ENCODE measurements around the gene PDPK1.
"Not testable (repeated sequence)": the region's sequence is repeated elsewhere in the genome, so short reads cannot be mapped to it uniquely, and the experiment has no call there.

PDPK1 gene

GRCh38 chr16:2523801-2524231, 14.0 kb upstream of the PDPK1 start:
- DNase-seq (ENCODE audit: low spot score) = no peak

GRCh38 chr16:2524339-2524938, 13.4 kb upstream of the PDPK1 start:
- DNase-seq (ENCODE audit: low spot score) = no peak

- DNase-seq (ENCODE audit: low spot score) = no peak
Measured at GRCh38 chr16:2526135-2526534, 11.7 kb upstream of the PDPK1 start.

GRCh38 chr16:2527071-2527783, 10.6 kb upstream of the PDPK1 start:
- no peak for DNase-seq (ENCODE audit: low spot score)

GRCh38 chr16:2527784-2528100, 10.1 kb upstream of the PDPK1 start:
- no peak for DNase-seq (ENCODE audit: low spot score)

GRCh38 chr16:2528161-2529060, 9.4 kb upstream of the PDPK1 start:
- DNase-seq (ENCODE audit: low spot score) = no peak

- no peak for DNase-seq (ENCODE audit: low spot score)
Measured at GRCh38 chr16:2529061-2529931, 8.5 kb upstream of the PDPK1 start.

- no peak for DNase-seq (ENCODE audit: low spot score)
Measured at GRCh38 chr16:2529961-2530628, 7.7 kb upstream of the PDPK1 start.

- no peak for DNase-seq (ENCODE audit: low spot score)
Measured at GRCh38 chr16:2530629-2531318, 7.0 kb upstream of the PDPK1 start.

GRCh38 chr16:2531371-2531695, 6.5 kb upstream of the PDPK1 start, which contains the start of gene CEMP1:
CEMP1 (minus strand) TSS chr16:2531408; CDS start chr16:2531073, 335 bp downstream.
- DNase-seq (ENCODE audit: low spot score) = no peak

- DNase-seq (ENCODE audit: low spot score) = peak; percentile 97
Measured at GRCh38 chr16:2531696-2532493, 5.9 kb upstream of the PDPK1 start.

- DNase-seq (ENCODE audit: low spot score) = peak; percentile 86
Measured at GRCh38 chr16:2532494-2533141, 5.2 kb upstream of the PDPK1 start.

GRCh38 chr16:2533142-2533755, 4.6 kb upstream of the PDPK1 start:
- not testable (repeated sequence) for DNase-seq (ENCODE audit: low spot score)

- DNase-seq (ENCODE audit: low spot score) = no peak
Measured at GRCh38 chr16:2533912-2534311, 3.9 kb upstream of the PDPK1 start.

- not testable (repeated sequence) for DNase-seq (ENCODE audit: low spot score)
Measured at GRCh38 chr16:2534335-2534734, 3.5 kb upstream of the PDPK1 start.

GRCh38 chr16:2535625-2536013, 2.2 kb upstream of the PDPK1 start:
- DNase-seq (ENCODE audit: low spot score) = no peak

- DNase-seq (ENCODE audit: low spot score) = not testable (repeated sequence)
Measured at GRCh38 chr16:2539192-2539844, 1.5 kb downstream of the PDPK1 start.

- not testable (repeated sequence) for DNase-seq (ENCODE audit: low spot score)
Measured at GRCh38 chr16:2539845-2540458, 2.1 kb downstream of the PDPK1 start.
